Vagina (tissue), 2 donors: Measurements from ENCODE around the gene ZNF831. TPM values are rescaled to one million over a fixed set of nuclear protein-coding genes. Genes with fewer than 3 reads are reported as not detected.

Experiments
- DNase-seq, 2 donors: peaks; one replicate each; pipeline ENCODE4 v3.0.0-alpha.2; 2017; ENCODE audit errors: extremely low spot score in 2 of 2
- H3K27ac ChIP-seq: fragments of 200-600 bp; sonication (generic); one replicate; pipeline ENCODE4 v1.5.1; 2019
- H3K27me3 ChIP-seq: fragments of 200-600 bp; sonication (generic); one replicate; pipeline ENCODE4 v1.5.1; 2019
- H3K36me3 ChIP-seq, 2 donors: fragments of 200-600 bp; sonication (generic); one replicate each; pipeline ENCODE4 v1.5.1; 2017 to 2019
- H3K4me1 ChIP-seq: fragments of 200-600 bp; sonication (generic); one replicate; pipeline ENCODE4 v1.5.1; 2019
- H3K4me3 ChIP-seq, 2 donors: fragments of 200-600 bp; sonication (generic); 1 replicate in 1 of 2; 2 replicates in 1 of 2; pipeline ENCODE4 v1.5.1; 2016 to 2019
- H3K9me3 ChIP-seq: fragments of 200-600 bp; sonication (generic); one replicate; pipeline ENCODE4 v1.5.1; 2019
- POLR2A ChIP-seq, 2 donors: fragments of 450-650 bp; IDR thresholded peaks; one replicate each; pipeline ENCODE4 v1.6.1; 2017; ENCODE audit warnings: antibody characterized with exemption in 2 of 2, mild to moderate bottlenecking in 2 of 2, moderate library complexity in 2 of 2
- POLR2AphosphoS5 ChIP-seq, 2 donors: sonication (generic); formaldehyde crosslinking; IDR thresholded peaks; one replicate each; pipeline ENCODE4 v1.9.0; 2017; ENCODE audit warnings: antibody characterized with exemption in 2 of 2, mild to moderate bottlenecking in 2 of 2, low read depth in 1 of 2; ENCODE audit not compliant: insufficient read depth in 1 of 2
- intact Hi-C: fragments of 100-400 bp; cut with DNase I; formaldehyde crosslinking; loops from one replicate; pipeline ENCODE4 v1.15.1; 2023
- total RNA-seq: library from RNA; depleted of rRNA; stranded (reverse); fragments of >200 nt; gene quantifications from one replicate; pipeline ENCODE4 v1.2.3, GENCODE V29; 2016
- TF ChIP-seq, protein P1 (sequence below), 3 experiments: fragments of 450-650 bp in 2 of 3; fragments of 200-600 bp in 1 of 3; sonication (generic) in 1 of 3; IDR thresholded peaks; one replicate each; pipeline ENCODE4 v1.5.1; 2017 to 2019; ENCODE audit warnings: antibody characterized with exemption in 3 of 3, mild to moderate bottlenecking in 2 of 3, moderate library complexity in 2 of 3

Gene ZNF831
- total RNA-seq, 1 donor from 2014 or later = 2.2 TPM

DNA sequence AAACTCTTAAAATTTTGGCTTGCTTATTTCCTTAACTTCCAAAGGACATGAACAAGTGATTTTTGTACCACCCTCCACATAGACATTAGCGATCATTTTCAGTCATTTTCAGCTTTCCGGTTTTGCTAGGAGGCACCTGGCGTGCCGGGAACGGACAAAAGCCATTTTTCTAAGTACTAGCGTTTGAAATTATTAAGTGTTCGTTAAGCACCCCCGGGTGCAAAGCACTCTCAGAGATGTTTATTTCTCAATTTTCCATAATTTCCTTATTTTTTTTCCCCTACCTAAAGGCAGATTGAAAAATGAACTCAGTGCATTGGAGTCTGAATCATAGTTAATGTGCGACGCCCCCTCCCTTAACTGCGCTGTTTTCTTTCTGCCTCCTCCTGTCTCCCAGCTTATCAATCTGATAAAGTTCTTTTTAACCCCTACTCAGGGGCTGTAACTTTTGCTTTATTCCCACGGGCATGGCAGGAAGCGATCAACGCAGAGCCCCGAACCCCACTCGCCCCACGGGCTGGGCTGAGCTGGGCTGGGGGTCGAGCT lies 58.2 kb downstream of the ZNF831 start:
- intact Hi-C loops = loop anchor here (5.0 kb wide), 1 partner anchor 134 kb away; no protein-coding TSS in a partner anchor
- H3K27ac ChIP-seq = peak overlapping the region; percentile 67
- no peaks in the 10 kb centered on the region for H3K27me3 ChIP-seq
- H3K9me3 ChIP-seq = no peaks in the 10 kb centered on the region
- H3K4me1 ChIP-seq = peaks cover 23% of the 10 kb centered on the region
- peak overlapping the region; percentile 52 to 67 for H3K4me3 ChIP-seq
- TF ChIP-seq, protein P1, sequence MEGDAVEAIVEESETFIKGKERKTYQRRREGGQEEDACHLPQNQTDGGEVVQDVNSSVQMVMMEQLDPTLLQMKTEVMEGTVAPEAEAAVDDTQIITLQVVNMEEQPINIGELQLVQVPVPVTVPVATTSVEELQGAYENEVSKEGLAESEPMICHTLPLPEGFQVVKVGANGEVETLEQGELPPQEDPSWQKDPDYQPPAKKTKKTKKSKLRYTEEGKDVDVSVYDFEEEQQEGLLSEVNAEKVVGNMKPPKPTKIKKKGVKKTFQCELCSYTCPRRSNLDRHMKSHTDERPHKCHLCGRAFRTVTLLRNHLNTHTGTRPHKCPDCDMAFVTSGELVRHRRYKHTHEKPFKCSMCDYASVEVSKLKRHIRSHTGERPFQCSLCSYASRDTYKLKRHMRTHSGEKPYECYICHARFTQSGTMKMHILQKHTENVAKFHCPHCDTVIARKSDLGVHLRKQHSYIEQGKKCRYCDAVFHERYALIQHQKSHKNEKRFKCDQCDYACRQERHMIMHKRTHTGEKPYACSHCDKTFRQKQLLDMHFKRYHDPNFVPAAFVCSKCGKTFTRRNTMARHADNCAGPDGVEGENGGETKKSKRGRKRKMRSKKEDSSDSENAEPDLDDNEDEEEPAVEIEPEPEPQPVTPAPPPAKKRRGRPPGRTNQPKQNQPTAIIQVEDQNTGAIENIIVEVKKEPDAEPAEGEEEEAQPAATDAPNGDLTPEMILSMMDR (IDR thresholded peaks at IDR 0.05) = no peak
- TF ChIP-seq POLR2AphosphoS5 (IDR thresholded peaks at IDR 0.05; ENCODE audit: insufficient read depth in 1 of 2, low read depth in 1 of 2) (peak in 1 of 2 donors; percentile 4), POLR2A (IDR thresholded peaks at IDR 0.05) (no peak)
- no peak for DNase-seq
- H3K36me3 ChIP-seq = no peaks in the 10 kb centered on the region

DNA sequence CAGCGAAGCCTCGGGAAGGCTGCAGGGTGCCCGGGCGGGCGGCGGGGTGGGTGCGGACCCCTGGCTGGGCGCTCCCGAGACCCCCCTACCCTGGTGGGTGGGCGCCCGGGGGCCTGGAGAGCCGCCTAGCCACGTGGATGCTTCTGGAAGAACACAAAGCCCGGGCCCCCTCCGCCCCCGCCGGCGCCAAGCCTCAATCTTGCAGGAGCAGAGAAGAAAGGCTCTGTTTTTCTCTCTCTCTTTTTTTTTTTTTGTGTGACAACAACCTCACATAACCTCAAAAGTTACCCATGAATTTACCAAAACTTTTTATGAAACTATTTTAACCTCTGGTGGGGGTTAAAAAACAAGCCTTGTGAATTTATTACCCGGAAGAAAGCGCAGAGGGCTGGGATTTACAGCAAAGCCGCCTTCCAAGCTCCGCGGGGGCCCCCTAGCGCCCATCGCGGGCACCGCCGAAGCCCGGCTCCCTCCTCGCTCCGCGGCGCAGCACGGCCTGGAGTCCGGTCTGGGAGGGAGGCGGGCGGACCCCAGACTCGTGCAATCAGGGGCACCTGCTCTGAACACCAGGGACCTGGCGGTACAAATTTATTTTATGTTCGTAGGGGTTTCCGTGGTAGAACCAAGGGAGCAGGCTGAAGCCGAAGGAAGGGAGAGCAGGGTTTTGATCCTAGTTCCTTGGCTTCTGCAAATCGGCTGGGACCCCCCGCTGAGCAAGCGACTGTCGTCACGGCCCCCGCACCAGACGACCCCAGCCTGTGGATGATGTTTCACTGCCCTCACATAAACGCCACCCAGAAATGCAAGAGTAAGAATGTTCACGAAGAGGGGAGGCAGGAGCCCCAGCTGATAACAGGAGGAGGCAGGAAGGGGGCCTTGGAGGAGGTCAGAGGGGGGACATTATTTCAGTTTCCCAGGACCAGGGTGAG lies 58.9 kb downstream of the ZNF831 start:
- Histone ChIP-seq H3K4me1 (peaks cover 23% of the 10 kb centered on the region), H3K27ac (peak overlapping the region; percentile 67), H3K27me3 (no peaks in the 10 kb centered on the region), H3K36me3 (no peaks in the 10 kb centered on the region), H3K9me3 (no peaks in the 10 kb centered on the region), H3K4me3 (peak overlapping the region; percentile 52 to 67)
- TF ChIP-seq, protein P1 (IDR thresholded peaks at IDR 0.05) = peak; percentile 66 to 96 (median 73)
- peak; percentile 32 to 59 for TF ChIP-seq POLR2AphosphoS5 (IDR thresholded peaks at IDR 0.05; ENCODE audit: insufficient read depth in 1 of 2, low read depth in 1 of 2)
- TF ChIP-seq POLR2A (IDR thresholded peaks at IDR 0.05) = no peak
- intact Hi-C loops = loop anchor here (5.0 kb wide), 1 partner anchor 135 kb away; no protein-coding TSS in a partner anchor
- no peak for DNase-seq

DNA sequence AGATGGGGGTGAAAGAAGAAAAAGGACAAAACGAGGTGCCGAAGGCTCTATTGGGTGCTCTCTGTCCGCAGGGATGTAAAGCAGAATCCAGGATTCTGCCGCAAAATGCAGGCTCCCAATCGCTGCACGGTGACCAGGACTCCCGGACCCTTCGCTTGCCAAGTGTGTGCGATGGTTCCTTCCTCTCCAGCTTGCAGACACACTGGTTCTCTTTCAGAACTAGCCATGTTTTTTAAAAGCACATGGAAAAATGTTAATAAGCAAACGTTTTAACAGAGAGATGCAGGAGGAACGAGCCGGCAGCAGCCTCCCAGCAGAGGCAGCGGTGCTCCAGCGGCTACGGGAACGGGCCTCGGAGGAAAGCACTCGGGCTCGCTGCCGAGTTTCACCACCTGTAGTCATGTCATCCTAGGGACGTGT lies 59.6 kb downstream of the ZNF831 start:
- H3K9me3 ChIP-seq = no peaks in the 10 kb centered on the region
- no peak for DNase-seq
- no peaks in the 10 kb centered on the region for H3K27me3 ChIP-seq
- H3K4me1 ChIP-seq = peaks cover 23% of the 10 kb centered on the region
- intact Hi-C loops = loop anchor here (5.0 kb wide), 1 partner anchor 136 kb away; no protein-coding TSS in a partner anchor
- TF ChIP-seq, protein P1 (IDR thresholded peaks at IDR 0.05) = no peak
- TF ChIP-seq POLR2A (IDR thresholded peaks at IDR 0.05) = no peak
- TF ChIP-seq POLR2AphosphoS5 (IDR thresholded peaks at IDR 0.05; ENCODE audit: insufficient read depth in 1 of 2, low read depth in 1 of 2) = no peak
- peak overlapping the region; percentile 52 to 67 for H3K4me3 ChIP-seq
- no peaks in the 10 kb centered on the region for H3K36me3 ChIP-seq
- H3K27ac ChIP-seq = no peak overlapping the region

DNA sequence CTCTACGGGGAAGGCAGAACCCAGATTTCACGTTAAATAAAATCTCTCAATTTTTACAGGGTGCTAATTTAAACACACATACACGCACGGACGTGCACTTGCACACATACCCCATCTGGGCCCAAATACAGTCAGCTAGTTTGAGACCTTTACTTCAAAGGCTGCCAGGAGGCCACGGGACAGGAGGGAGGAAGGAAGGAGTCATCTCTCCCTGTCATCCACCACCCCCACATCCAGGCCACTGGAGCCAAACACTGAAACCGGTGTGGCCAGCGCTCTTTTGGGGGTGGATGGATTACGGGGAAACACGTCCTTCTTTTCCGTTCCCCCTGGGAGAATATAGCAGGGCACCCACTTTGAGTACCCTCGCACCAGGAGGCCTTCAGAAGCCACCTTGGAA lies 60.1 kb downstream of the ZNF831 start:
- H3K4me1 ChIP-seq = peaks cover 23% of the 10 kb centered on the region
- TF ChIP-seq POLR2AphosphoS5 (IDR thresholded peaks at IDR 0.05; ENCODE audit: insufficient read depth in 1 of 2, low read depth in 1 of 2) (no peak), POLR2A (IDR thresholded peaks at IDR 0.05) (no peak)
- TF ChIP-seq, protein P1 (IDR thresholded peaks at IDR 0.05) = no peak
- no peak overlapping the region for H3K4me3 ChIP-seq
- H3K27me3 ChIP-seq = no peaks in the 10 kb centered on the region
- no peaks in the 10 kb centered on the region for H3K36me3 ChIP-seq
- DNase-seq = no peak
- intact Hi-C loops = loop anchor here (5.0 kb wide), 1 partner anchor 136 kb away; no protein-coding TSS in a partner anchor
- no peaks in the 10 kb centered on the region for H3K9me3 ChIP-seq
- H3K27ac ChIP-seq = no peak overlapping the region
